GM23338 (cell line): ENCODE measurements around the gene GTF3C5. TPM values are rescaled to one million over a fixed set of nuclear protein-coding genes. Genes with fewer than 3 reads are reported as not detected.

Source experiments
- ATAC-seq: fragments of 200-7000 bp; cut with Tn5 transposase; 3 replicates; pipeline ENCODE4 v1.9.1; 2020
- DNase-seq: peaks from one replicate; pipeline ENCODE4 v3.0.0-alpha.2; 2015; ENCODE audit warnings: low spot score
- H2AFZ ChIP-seq: fragments of 200-600 bp; sonication (generic); 2 replicates; pipeline ENCODE4 v1.8.0; 2016; ENCODE audit warnings: antibody characterized with exemption, mild to moderate bottlenecking, moderate library complexity
- H3F3A ChIP-seq: fragments of 200-600 bp; sonication (generic); replicated peaks from 2 replicates; pipeline ENCODE4 v1.8.0; 2017; ENCODE audit warnings: antibody characterized with exemption, mixed run types, low read depth
- H3K27ac ChIP-seq: fragments of 200-600 bp; sonication (generic); 2 replicates; pipeline ENCODE4 v1.6.1; 2016; ENCODE audit warnings: low read depth
- H3K27me3 ChIP-seq: fragments of 200-600 bp; sonication (generic); 2 replicates; pipeline ENCODE4 v1.8.0; 2016; ENCODE audit warnings: mild to moderate bottlenecking, mixed run types, moderate library complexity; ENCODE audit not compliant: insufficient read depth
- H3K36me3 ChIP-seq: fragments of 200-600 bp; sonication (generic); 2 replicates; pipeline ENCODE4 v1.8.0; 2016; ENCODE audit warnings: mild to moderate bottlenecking; ENCODE audit not compliant: insufficient read depth
- H3K4me1 ChIP-seq: fragments of 200-600 bp; sonication (generic); 2 replicates; pipeline ENCODE4 v1.8.0; 2016; ENCODE audit warnings: mild to moderate bottlenecking, moderate library complexity; ENCODE audit not compliant: insufficient read depth
- H3K4me2 ChIP-seq: fragments of 200-600 bp; sonication (generic); 2 replicates; pipeline ENCODE4 v1.7.1; 2017; ENCODE audit warnings: mixed run types
- H3K4me3 ChIP-seq: fragments of 200-600 bp; sonication (generic); 2 replicates; pipeline ENCODE4 v1.6.1; 2016; ENCODE audit warnings: mixed run types
- H3K79me2 ChIP-seq: fragments of 200-600 bp; sonication (generic); replicated peaks from 2 replicates; pipeline ENCODE4 v1.8.0; 2017; ENCODE audit warnings: mild to moderate bottlenecking; ENCODE audit not compliant: insufficient read depth
- H3K9me2 ChIP-seq: fragments of 200-600 bp; sonication (generic); 2 replicates; pipeline ENCODE4 v1.8.0; 2017; ENCODE audit not compliant: insufficient read depth
- H4K20me1 ChIP-seq: fragments of 200-600 bp; sonication (generic); replicated peaks from 2 replicates; pipeline ENCODE4 v1.8.0; 2017; ENCODE audit warnings: mild to moderate bottlenecking; ENCODE audit not compliant: insufficient read depth
- H3K27ac Mint-ChIP-seq: 2 replicates; pipeline ENCODE4 v1.8.0; 2020; ENCODE audit warnings: inconsistent platforms, mild to moderate bottlenecking, moderate library complexity, mixed read lengths
- H3K27me3 Mint-ChIP-seq: 3 replicates; pipeline ENCODE4 v1.8.0; 2022; ENCODE audit warnings: low read depth, mild to moderate bottlenecking, moderate library complexity, mixed read lengths, inconsistent platforms; ENCODE audit not compliant: insufficient read depth, poor library complexity
- H3K36me3 Mint-ChIP-seq: 3 replicates; pipeline ENCODE4 v1.8.0; 2021; ENCODE audit warnings: low read depth, mild to moderate bottlenecking, inconsistent platforms, moderate library complexity, mixed read lengths
- H3K4me1 Mint-ChIP-seq: 3 replicates; pipeline ENCODE4 v1.8.0; 2020; ENCODE audit warnings: mild to moderate bottlenecking, inconsistent platforms, mixed read lengths
- H3K4me3 Mint-ChIP-seq: 3 replicates; pipeline ENCODE4 v1.8.0; 2021; ENCODE audit warnings: moderate library complexity, mild to moderate bottlenecking, inconsistent platforms, mixed read lengths
- H3K9me3 Mint-ChIP-seq: 3 replicates; pipeline ENCODE4 v1.8.0; 2020; ENCODE audit warnings: moderate library complexity, mild to moderate bottlenecking, inconsistent platforms, mixed read lengths
- ETS1 ChIP-seq: IDR thresholded peaks from 2 replicates; pipeline ENCODE4 v1.6.1; 2016; ENCODE audit warnings: antibody characterized with exemption
- EZH2 ChIP-seq: fragments of 200-600 bp; sonication (generic); IDR thresholded peaks from one replicate; pipeline ENCODE4 v1.8.0; 2017; ENCODE audit warnings: antibody characterized with exemption, mild to moderate bottlenecking, low read depth; ENCODE audit not compliant: unreplicated experiment
- JUNB ChIP-seq: IDR thresholded peaks from one replicate; pipeline ENCODE4 v1.6.1; 2016; ENCODE audit warnings: antibody characterized with exemption; ENCODE audit not compliant: unreplicated experiment
- NANOG ChIP-seq: IDR thresholded peaks from 2 replicates; pipeline ENCODE4 v1.6.1; 2016; ENCODE audit warnings: antibody characterized with exemption, borderline replicate concordance
- STAT1 ChIP-seq: IDR thresholded peaks from one replicate; pipeline ENCODE4 v1.6.1; 2016; ENCODE audit warnings: antibody characterized with exemption; ENCODE audit not compliant: unreplicated experiment
- ZNF331 ChIP-seq: fragments of 250-450 bp; sonication (Bioruptor Pico); IDR thresholded peaks from 2 replicates; pipeline ENCODE4 v1.5.0; 2020; ENCODE audit warnings: low read depth, mild to moderate bottlenecking, moderate library complexity
- polyA plus RNA-seq: library from polyadenylated mRNA; unstranded; fragments of >200 nt; fragmentation: Nextera tagmentation; extraction: Ambion mirVana; gene quantifications from 2 replicates; pipeline ENCODE4 v1.2.1, GENCODE V29; 2016
- total RNA-seq: library from RNA; depleted of rRNA; stranded (reverse); fragments of >200 nt; shearing (Covaris generic); gene quantifications from 2 replicates; pipeline ENCODE4 v1.2.3, GENCODE V29; 2014
- TF ChIP-seq, protein P1 (sequence below), 2 experiments: fragments of 200-600 bp in 1 of 2; sonication (generic) in 1 of 2; conservative IDR thresholded peaks; 2 replicates each; pipeline versions ENCODE4 v1.5.1 to v1.6.1; 2016 to 2017; ENCODE audit warnings: antibody characterized with exemption in 2 of 2, low read depth in 2 of 2, mild to moderate bottlenecking in 2 of 2, moderate library complexity in 1 of 2
- TF ChIP-seq, protein P2 (sequence below): fragments of 250-450 bp; sonication (Bioruptor Pico); IDR thresholded peaks from 2 replicates; pipeline ENCODE4 v1.5.0; 2020; ENCODE audit warnings: mild to moderate bottlenecking, moderate library complexity
- TF ChIP-seq, protein P3 (sequence below): IDR thresholded peaks from one replicate; pipeline ENCODE4 v1.6.1; 2018; ENCODE audit warnings: antibody characterized with exemption; ENCODE audit not compliant: unreplicated experiment

The GTF3C5 gene
- total and polyA plus RNA-seq, 2 experiments from 2014 or later, result 46.0 to 78.8 TPM

GRCh38 chr9:133058071-133058470, 27.3 kb downstream of the GTF3C5 start:
- no peak for DNase-seq
- H3K27ac Mint-ChIP-seq, result no peak overlapping the region; the same call in 1 of the 2 replicates

More at GRCh38 chr9:133058071-133058470, 27.3 kb downstream of the GTF3C5 start:
- Mint-ChIP-seq H3K4me3 (no peak overlapping the region), H3K4me1 (peaks cover 30% of the 10 kb centered on the region), H3K36me3 (peaks cover 39% of the 10 kb centered on the region), H3K27me3 (peaks cover 5% of the 10 kb centered on the region), H3K9me3 (no peaks in the 10 kb centered on the region)
- no peak overlapping the region for H3K27ac ChIP-seq
- no peak overlapping the region for H2AFZ ChIP-seq
- H3K27me3 ChIP-seq, result no peaks in the 10 kb centered on the region
- no peaks in the 10 kb centered on the region; the same call in 1 of the 2 replicates for H3K36me3 ChIP-seq
- no peak for TF ChIP-seq JUNB
- TF ChIP-seq, protein P1, sequence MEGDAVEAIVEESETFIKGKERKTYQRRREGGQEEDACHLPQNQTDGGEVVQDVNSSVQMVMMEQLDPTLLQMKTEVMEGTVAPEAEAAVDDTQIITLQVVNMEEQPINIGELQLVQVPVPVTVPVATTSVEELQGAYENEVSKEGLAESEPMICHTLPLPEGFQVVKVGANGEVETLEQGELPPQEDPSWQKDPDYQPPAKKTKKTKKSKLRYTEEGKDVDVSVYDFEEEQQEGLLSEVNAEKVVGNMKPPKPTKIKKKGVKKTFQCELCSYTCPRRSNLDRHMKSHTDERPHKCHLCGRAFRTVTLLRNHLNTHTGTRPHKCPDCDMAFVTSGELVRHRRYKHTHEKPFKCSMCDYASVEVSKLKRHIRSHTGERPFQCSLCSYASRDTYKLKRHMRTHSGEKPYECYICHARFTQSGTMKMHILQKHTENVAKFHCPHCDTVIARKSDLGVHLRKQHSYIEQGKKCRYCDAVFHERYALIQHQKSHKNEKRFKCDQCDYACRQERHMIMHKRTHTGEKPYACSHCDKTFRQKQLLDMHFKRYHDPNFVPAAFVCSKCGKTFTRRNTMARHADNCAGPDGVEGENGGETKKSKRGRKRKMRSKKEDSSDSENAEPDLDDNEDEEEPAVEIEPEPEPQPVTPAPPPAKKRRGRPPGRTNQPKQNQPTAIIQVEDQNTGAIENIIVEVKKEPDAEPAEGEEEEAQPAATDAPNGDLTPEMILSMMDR (conservative IDR thresholded peaks at IDR 0.05; ENCODE audit: low read depth in 2 of 2), result no peak
- TF ChIP-seq ETS1, result no peak
- no peak for TF ChIP-seq STAT1
- TF ChIP-seq EZH2, result no peak
- TF ChIP-seq, protein P2, sequence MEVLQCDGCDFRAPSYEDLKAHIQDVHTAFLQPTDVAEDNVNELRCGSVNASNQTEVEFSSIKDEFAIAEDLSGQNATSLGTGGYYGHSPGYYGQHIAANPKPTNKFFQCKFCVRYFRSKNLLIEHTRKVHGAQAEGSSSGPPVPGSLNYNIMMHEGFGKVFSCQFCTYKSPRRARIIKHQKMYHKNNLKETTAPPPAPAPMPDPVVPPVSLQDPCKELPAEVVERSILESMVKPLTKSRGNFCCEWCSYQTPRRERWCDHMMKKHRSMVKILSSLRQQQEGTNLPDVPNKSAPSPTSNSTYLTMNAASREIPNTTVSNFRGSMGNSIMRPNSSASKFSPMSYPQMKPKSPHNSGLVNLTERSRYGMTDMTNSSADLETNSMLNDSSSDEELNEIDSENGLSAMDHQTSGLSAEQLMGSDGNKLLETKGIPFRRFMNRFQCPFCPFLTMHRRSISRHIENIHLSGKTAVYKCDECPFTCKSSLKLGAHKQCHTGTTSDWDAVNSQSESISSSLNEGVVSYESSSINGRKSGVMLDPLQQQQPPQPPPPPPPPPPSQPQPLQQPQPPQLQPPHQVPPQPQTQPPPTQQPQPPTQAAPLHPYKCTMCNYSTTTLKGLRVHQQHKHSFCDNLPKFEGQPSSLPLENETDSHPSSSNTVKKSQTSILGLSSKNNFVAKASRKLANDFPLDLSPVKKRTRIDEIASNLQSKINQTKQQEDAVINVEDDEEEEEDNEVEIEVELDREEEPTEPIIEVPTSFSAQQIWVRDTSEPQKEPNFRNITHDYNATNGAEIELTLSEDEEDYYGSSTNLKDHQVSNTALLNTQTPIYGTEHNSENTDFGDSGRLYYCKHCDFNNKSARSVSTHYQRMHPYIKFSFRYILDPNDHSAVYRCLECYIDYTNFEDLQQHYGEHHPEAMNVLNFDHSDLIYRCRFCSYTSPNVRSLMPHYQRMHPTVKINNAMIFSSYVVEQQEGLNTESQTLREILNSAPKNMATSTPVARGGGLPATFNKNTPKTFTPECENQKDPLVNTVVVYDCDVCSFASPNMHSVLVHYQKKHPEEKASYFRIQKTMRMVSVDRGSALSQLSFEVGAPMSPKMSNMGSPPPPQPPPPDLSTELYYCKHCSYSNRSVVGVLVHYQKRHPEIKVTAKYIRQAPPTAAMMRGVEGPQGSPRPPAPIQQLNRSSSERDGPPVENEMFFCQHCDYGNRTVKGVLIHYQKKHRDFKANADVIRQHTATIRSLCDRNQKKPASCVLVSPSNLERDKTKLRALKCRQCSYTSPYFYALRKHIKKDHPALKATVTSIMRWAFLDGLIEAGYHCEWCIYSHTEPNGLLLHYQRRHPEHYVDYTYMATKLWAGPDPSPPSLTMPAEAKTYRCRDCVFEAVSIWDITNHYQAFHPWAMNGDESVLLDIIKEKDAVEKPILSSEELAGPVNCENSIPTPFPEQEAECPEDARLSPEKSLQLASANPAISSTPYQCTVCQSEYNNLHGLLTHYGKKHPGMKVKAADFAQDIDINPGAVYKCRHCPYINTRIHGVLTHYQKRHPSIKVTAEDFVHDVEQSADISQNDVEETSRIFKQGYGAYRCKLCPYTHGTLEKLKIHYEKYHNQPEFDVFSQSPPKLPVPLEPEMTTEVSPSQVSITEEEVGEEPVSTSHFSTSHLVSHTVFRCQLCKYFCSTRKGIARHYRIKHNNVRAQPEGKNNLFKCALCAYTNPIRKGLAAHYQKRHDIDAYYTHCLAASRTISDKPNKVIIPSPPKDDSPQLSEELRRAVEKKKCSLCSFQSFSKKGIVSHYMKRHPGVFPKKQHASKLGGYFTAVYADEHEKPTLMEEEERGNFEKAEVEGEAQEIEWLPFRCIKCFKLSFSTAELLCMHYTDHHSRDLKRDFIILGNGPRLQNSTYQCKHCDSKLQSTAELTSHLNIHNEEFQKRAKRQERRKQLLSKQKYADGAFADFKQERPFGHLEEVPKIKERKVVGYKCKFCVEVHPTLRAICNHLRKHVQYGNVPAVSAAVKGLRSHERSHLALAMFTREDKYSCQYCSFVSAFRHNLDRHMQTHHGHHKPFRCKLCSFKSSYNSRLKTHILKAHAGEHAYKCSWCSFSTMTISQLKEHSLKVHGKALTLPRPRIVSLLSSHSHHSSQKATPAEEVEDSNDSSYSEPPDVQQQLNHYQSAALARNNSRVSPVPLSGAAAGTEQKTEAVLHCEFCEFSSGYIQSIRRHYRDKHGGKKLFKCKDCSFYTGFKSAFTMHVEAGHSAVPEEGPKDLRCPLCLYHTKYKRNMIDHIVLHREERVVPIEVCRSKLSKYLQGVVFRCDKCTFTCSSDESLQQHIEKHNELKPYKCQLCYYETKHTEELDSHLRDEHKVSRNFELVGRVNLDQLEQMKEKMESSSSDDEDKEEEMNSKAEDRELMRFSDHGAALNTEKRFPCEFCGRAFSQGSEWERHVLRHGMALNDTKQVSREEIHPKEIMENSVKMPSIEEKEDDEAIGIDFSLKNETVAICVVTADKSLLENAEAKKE (CRISPR knock-in tag), result no peak
- no peak for TF ChIP-seq ZNF331 (CRISPR knock-in tag)
- TF ChIP-seq NANOG, result no peak
- TF ChIP-seq, protein P3, sequence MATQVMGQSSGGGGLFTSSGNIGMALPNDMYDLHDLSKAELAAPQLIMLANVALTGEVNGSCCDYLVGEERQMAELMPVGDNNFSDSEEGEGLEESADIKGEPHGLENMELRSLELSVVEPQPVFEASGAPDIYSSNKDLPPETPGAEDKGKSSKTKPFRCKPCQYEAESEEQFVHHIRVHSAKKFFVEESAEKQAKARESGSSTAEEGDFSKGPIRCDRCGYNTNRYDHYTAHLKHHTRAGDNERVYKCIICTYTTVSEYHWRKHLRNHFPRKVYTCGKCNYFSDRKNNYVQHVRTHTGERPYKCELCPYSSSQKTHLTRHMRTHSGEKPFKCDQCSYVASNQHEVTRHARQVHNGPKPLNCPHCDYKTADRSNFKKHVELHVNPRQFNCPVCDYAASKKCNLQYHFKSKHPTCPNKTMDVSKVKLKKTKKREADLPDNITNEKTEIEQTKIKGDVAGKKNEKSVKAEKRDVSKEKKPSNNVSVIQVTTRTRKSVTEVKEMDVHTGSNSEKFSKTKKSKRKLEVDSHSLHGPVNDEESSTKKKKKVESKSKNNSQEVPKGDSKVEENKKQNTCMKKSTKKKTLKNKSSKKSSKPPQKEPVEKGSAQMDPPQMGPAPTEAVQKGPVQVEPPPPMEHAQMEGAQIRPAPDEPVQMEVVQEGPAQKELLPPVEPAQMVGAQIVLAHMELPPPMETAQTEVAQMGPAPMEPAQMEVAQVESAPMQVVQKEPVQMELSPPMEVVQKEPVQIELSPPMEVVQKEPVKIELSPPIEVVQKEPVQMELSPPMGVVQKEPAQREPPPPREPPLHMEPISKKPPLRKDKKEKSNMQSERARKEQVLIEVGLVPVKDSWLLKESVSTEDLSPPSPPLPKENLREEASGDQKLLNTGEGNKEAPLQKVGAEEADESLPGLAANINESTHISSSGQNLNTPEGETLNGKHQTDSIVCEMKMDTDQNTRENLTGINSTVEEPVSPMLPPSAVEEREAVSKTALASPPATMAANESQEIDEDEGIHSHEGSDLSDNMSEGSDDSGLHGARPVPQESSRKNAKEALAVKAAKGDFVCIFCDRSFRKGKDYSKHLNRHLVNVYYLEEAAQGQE, result no peak
- peaks cover 16% of the 10 kb centered on the region for H3K4me1 ChIP-seq
- no peak for ATAC-seq
- H3F3A ChIP-seq, result 0 out of 2 replicates have a peak, but pooled peaks cover 8% of the 10 kb centered on the region
- H4K20me1 ChIP-seq, result no peaks in the 10 kb centered on the region
- no peak overlapping the region for H3K4me3 ChIP-seq
- no peaks in the 10 kb centered on the region for H3K79me2 ChIP-seq
- no peaks in the 10 kb centered on the region for H3K9me2 ChIP-seq
- no peak overlapping the region for H3K4me2 ChIP-seq
